Measurements from ENCODE around the gene N4BP2L1. TPM values are rescaled to one million over a fixed set of nuclear protein-coding genes. Genes with fewer than 3 reads are reported as not detected.

The N4BP2L1 gene
- 10 to 100 TPM; 17.1 to 31.7 TPM for total RNA-seq

DNA sequence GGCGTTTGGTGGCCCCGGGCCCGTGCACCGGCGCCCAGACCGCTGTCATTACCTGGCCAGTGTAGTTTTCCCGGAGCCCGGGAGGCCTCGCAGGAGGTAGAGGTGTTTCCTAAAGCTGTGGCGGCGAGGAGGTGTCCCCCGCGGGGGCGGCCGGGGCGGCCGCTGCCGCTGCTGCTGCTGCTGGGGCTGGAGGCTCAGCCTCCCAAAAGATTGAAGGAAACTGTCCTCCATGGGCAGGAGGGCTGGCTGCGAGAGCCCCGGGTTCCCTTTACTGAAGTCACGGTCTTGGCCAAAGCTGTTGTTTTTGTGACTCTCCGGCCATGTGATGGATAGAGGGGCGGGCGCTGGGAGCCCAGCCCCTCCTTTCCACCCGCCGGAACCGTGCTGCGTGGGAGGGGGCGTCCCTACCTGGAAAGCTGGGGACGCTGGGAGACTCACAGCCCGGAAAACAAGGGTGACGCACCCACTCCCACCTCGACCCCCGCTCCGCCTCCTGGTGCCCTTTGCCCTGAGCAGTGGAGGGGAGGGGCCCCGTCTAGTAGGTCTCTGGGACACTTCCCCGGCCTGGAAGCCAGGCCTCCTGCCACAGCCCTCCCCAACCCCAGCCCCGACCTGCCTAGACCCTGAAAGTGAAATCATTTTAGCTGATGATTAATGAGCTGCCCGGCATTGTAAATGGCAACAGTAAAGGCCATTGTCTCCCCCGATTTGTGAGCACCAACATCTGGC, at the start of gene N4BP2L1:
Gene N4BP2L1 (minus strand): TSS at position 279 of the 729 bp plus-strand sequence. CDS start 48 bp downstream, at position 231.
- DNase-seq (ENCODE audit: low spot score): peak; percentile 45
- Histone ChIP-seq H3K27ac (peak within 1 kb of the TSS; percentile 79 to 89), H3K36me3 (no peaks in the 10 kb centered on the region), H3K27me3 (replicated peaks; ENCODE audit: insufficient read depth) (no peaks in the 10 kb centered on the region), H3K9me3 (no peaks in the 10 kb centered on the region), H3K4me1 (ENCODE audit: control insufficient read depth in 1 of 2, low read depth in 2 of 2) (peaks cover 13 to 27% of the 10 kb centered on the region in 2 donors), H3K4me3 (peak within 1 kb of the TSS; percentile 85)
- TF ChIP-seq, protein P1, sequence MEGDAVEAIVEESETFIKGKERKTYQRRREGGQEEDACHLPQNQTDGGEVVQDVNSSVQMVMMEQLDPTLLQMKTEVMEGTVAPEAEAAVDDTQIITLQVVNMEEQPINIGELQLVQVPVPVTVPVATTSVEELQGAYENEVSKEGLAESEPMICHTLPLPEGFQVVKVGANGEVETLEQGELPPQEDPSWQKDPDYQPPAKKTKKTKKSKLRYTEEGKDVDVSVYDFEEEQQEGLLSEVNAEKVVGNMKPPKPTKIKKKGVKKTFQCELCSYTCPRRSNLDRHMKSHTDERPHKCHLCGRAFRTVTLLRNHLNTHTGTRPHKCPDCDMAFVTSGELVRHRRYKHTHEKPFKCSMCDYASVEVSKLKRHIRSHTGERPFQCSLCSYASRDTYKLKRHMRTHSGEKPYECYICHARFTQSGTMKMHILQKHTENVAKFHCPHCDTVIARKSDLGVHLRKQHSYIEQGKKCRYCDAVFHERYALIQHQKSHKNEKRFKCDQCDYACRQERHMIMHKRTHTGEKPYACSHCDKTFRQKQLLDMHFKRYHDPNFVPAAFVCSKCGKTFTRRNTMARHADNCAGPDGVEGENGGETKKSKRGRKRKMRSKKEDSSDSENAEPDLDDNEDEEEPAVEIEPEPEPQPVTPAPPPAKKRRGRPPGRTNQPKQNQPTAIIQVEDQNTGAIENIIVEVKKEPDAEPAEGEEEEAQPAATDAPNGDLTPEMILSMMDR (IDR thresholded peaks at IDR 0.05): no peak
- peak; percentile 69 for ATAC-seq (ENCODE audit: insufficient number of reproducible peaks, low FRiP score, low read depth)

DNA sequence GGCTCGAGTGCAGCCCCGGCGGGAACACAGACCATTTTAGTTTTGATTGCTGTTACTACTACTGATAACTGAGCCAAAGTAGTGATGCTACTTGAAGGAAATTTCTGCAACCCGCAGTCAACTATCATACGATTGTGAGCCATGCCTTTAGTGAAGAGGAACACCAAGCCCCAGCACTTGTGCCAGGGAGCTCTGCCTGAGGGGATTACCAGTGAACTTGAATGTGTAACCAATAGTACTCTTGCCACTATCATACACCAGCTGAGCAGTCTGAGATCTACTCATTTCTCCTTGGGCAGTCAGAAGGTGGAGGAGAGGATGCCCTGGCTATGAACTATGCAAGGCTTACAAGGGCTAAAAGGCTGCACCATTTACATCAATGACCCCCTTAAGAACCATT, 49.0 kb upstream of the N4BP2L1 start:
- ATAC-seq (ENCODE audit: insufficient number of reproducible peaks, low FRiP score, low read depth): no peak
- no peak overlapping the region for H3K27ac ChIP-seq

DNA sequence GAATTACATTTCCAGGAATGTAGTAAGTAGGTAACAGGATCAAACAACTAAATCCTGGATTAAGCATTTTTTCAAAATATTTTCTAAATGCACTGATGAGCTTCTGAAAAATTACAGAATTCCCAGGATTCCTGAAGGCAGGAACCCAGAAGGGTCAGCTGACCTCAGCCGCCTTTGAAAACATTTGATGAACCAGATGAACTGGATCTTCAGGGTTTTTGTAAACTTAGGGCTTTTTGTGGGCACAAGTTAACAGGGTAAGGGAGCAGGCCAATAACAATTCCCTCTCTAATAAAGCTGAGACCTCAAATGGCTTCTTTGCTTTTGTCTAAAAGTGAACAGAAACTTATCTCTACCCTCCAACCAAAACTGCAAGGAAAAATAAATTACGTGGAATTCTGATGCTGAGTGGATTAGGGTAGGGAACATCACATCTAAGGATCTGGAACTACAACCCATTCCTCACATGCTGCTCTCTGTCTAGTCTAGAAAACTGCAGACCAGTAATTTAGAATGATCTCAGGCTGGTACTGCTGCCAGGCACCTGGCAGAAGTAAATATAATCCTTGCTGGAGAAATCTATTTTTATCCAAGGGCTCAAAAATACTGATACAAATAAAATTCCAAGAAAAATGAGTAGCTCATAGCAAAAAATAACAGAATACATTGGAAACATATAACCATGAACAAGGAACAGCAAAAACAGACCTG, 48.2 kb upstream of the N4BP2L1 start:
- Histone ChIP-seq H3K4me1 (ENCODE audit: control insufficient read depth in 1 of 2, low read depth in 2 of 2) (peaks cover 10 to 14% of the 10 kb centered on the region in 2 donors), H3K9me3 (no peaks in the 10 kb centered on the region), H3K4me3 (no peak overlapping the region), H3K36me3 (peaks cover 8% of the 10 kb centered on the region), H3K27ac (peak overlapping the region in 1 of 2 donors; percentile 31), H3K27me3 (replicated peaks; ENCODE audit: insufficient read depth) (no peaks in the 10 kb centered on the region)
- DNase-seq (ENCODE audit: low spot score): no peak
- ATAC-seq (ENCODE audit: insufficient number of reproducible peaks, low FRiP score, low read depth): no peak
- TF ChIP-seq, protein P1 (IDR thresholded peaks at IDR 0.05): no peak

More for the DNA sequence above, 49.0 kb upstream of the N4BP2L1 start:
- Histone ChIP-seq H3K27me3 (replicated peaks; ENCODE audit: insufficient read depth) (no peaks in the 10 kb centered on the region), H3K36me3 (peaks cover 8% of the 10 kb centered on the region), H3K4me1 (ENCODE audit: control insufficient read depth in 1 of 2, low read depth in 2 of 2) (peaks cover 7 to 8% of the 10 kb centered on the region in 2 donors), H3K9me3 (no peaks in the 10 kb centered on the region), H3K4me3 (no peak overlapping the region)
- TF ChIP-seq, protein P1 (IDR thresholded peaks at IDR 0.05): no peak
- no peak for DNase-seq (ENCODE audit: low spot score)

DNA sequence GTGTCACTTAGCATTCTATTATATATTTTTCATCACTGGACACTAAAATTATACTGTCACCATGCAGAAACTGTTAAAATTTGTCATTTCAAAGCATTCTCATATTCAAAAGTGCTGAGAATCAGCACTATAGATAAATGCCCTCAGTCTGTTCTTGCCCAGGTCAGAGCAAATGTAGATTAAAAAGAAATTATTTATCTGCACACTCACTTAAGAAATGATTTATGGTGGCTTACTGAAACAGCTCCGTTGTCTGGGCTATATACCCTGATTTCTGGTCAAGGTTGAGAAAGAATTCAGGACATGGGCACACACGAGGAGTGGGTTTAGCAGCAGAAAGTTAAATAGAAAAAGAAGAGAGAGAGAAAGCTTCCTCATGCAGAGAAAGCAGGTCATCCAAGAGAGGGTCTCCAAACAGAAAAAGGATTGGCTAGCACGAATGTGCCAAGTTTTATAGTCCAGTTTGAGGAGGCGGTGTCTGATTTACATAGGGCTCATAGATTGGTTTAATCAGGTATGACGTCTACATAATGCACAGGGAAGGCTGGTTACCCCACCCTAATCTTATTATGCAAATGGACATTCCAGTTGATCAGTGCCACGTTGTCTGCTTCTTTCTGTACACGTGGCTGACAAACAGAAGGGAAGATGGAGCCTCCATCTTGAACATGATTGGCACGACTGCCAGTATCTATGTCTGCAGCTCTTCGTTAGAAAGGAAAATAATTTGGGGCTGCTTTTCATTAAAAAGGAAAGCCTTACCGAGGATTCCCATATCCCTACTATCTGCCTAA, 47.3 kb upstream of the N4BP2L1 start:
- H3K4me3 ChIP-seq: no peak overlapping the region
- H3K4me1 ChIP-seq (ENCODE audit: control insufficient read depth in 1 of 2, low read depth in 2 of 2): peaks cover 10 to 15% of the 10 kb centered on the region in 2 donors
- TF ChIP-seq, protein P1 (IDR thresholded peaks at IDR 0.05): no peak
- H3K36me3 ChIP-seq: peaks cover 8% of the 10 kb centered on the region
- no peaks in the 10 kb centered on the region for H3K9me3 ChIP-seq
- H3K27me3 ChIP-seq (replicated peaks; ENCODE audit: insufficient read depth): no peaks in the 10 kb centered on the region
- H3K27ac ChIP-seq: no peak overlapping the region
- DNase-seq (ENCODE audit: low spot score) (no peak), ATAC-seq (ENCODE audit: insufficient number of reproducible peaks, low FRiP score, low read depth) (no peak)

DNA sequence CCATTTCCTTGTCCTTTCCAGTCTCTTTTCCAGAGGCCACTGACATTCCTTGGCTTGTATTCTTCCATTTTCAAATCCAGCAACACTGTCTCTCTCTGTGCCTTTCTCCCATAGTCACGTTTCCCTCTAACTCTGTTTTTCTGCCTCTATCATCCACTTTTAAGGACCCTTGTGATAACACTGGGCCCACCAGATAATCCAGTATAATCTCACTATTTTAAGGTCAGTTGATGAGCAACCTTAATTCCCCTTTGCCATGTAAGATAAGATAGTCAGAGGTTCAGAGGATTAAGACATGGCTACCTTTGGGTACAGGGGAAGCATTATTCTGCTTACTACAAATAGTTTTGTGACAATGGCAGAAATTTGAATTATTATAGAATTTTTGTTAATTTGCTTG, 45.7 kb upstream of the N4BP2L1 start:
- TF ChIP-seq, protein P1 (IDR thresholded peaks at IDR 0.05): no peak
- no peak overlapping the region for H3K4me3 ChIP-seq
- H3K9me3 ChIP-seq: no peaks in the 10 kb centered on the region
- peaks cover 8% of the 10 kb centered on the region for H3K36me3 ChIP-seq
- H3K4me1 ChIP-seq (ENCODE audit: control insufficient read depth in 1 of 2, low read depth in 2 of 2): peaks cover 10 to 15% of the 10 kb centered on the region in 2 donors
- ATAC-seq (ENCODE audit: insufficient number of reproducible peaks, low FRiP score, low read depth): no peak
- H3K27me3 ChIP-seq (replicated peaks; ENCODE audit: insufficient read depth): no peaks in the 10 kb centered on the region
- no peak overlapping the region for H3K27ac ChIP-seq
- DNase-seq (ENCODE audit: low spot score): no peak
